Duodenal mucosa (tissue), 2 donors: ENCODE measurements around the gene RRP1B.

Source experiments
- H3K27ac ChIP-seq: one replicate; pipeline ENCODE4 v1.7.0; 2013; ENCODE audit warnings: low read depth, low read length
- H3K27me3 ChIP-seq, 2 donors: one replicate each; pipeline ENCODE4 v1.7.0; 2013; ENCODE audit warnings: low read length in 2 of 2, control low read depth in 1 of 2; ENCODE audit not compliant: insufficient read depth in 2 of 2, control insufficient read depth in 1 of 2
- H3K36me3 ChIP-seq, 2 donors: one replicate each; pipeline ENCODE4 v1.7.0; 2013; ENCODE audit warnings: low read length in 2 of 2, control low read depth in 1 of 2; ENCODE audit not compliant: insufficient read depth in 2 of 2, control insufficient read depth in 1 of 2
- H3K4me1 ChIP-seq, 2 donors: one replicate each; pipeline ENCODE4 v1.7.0; 2013; ENCODE audit warnings: low read length in 2 of 2, control low read depth in 1 of 2; ENCODE audit not compliant: insufficient read depth in 2 of 2, control insufficient read depth in 1 of 2
- H3K4me3 ChIP-seq, 2 donors: one replicate each; pipeline ENCODE4 v1.7.0; 2013; ENCODE audit warnings: low read length in 2 of 2, low read depth in 1 of 2
- H3K9ac ChIP-seq, 2 donors: one replicate each; pipeline ENCODE4 v1.7.0; 2013; ENCODE audit warnings: low read length in 2 of 2, low read depth in 1 of 2
- H3K9me3 ChIP-seq, 2 donors: one replicate each; pipeline ENCODE4 v1.7.0; 2013; ENCODE audit warnings: low read length in 2 of 2, control low read depth in 1 of 2; ENCODE audit not compliant: control insufficient read depth in 1 of 2

RRP1B gene

GRCh38 chr21:43653626-43654025, 5.7 kb upstream of the RRP1B start:
- Histone ChIP-seq H3K9me3 (no peaks in the 10 kb centered on the region), H3K9ac (no peak overlapping the region), H3K27ac (no peak overlapping the region), H3K27me3 (no peaks in the 10 kb centered on the region), H3K4me3 (no peak overlapping the region), H3K36me3 (no peaks in the 10 kb centered on the region), H3K4me1 (no peaks in the 10 kb centered on the region)

- Histone ChIP-seq H3K4me1 (peaks cover 0 to 5% of the 10 kb centered on the region in 2 donors), H3K27ac (no peak overlapping the region), H3K9me3 (no peaks in the 10 kb centered on the region), H3K9ac (no peak overlapping the region), H3K36me3 (no peaks in the 10 kb centered on the region), H3K4me3 (no peak overlapping the region), H3K27me3 (no peaks in the 10 kb centered on the region)
These were observed 4.4 kb upstream of the RRP1B start for GRCh38 chr21:43654806-43655489.

- no peak overlapping the region for H3K27ac ChIP-seq
- H3K36me3 ChIP-seq = peaks cover 0 to 10% of the 10 kb centered on the region in 2 donors
- H3K27me3 ChIP-seq = no peaks in the 10 kb centered on the region
- H3K4me3 ChIP-seq = no peak overlapping the region
- H3K4me1 ChIP-seq = peaks cover 12 to 21% of the 10 kb centered on the region in 2 donors
- H3K9ac ChIP-seq = no peak overlapping the region
- no peaks in the 10 kb centered on the region for H3K9me3 ChIP-seq
These were observed 1.8 kb upstream of the RRP1B start for GRCh38 chr21:43657355-43658087.

- H3K9ac ChIP-seq = no peak overlapping the region
- no peak overlapping the region for H3K27ac ChIP-seq
- H3K4me1 ChIP-seq = peaks cover 12 to 21% of the 10 kb centered on the region in 2 donors
- H3K27me3 ChIP-seq = no peaks in the 10 kb centered on the region
- no peaks in the 10 kb centered on the region for H3K9me3 ChIP-seq
- peaks cover 0 to 12% of the 10 kb centered on the region in 2 donors for H3K36me3 ChIP-seq
- H3K4me3 ChIP-seq = no peak overlapping the region
These were observed 1.1 kb upstream of the RRP1B start for GRCh38 chr21:43658088-43658741.

- no peaks in the 10 kb centered on the region for H3K9me3 ChIP-seq
- H3K36me3 ChIP-seq = peaks cover 0 to 12% of the 10 kb centered on the region in 2 donors
- H3K9ac ChIP-seq = no peak overlapping the region
- H3K4me3 ChIP-seq = peak overlapping the region; percentile 89 to 98
- H3K27me3 ChIP-seq = no peaks in the 10 kb centered on the region
- H3K4me1 ChIP-seq = peaks cover 12 to 21% of the 10 kb centered on the region in 2 donors
- H3K27ac ChIP-seq = peak overlapping the region; percentile 63
These were observed 608 bp upstream of the RRP1B start for GRCh38 chr21:43658769-43659135.

- peaks cover 12 to 21% of the 10 kb centered on the region in 2 donors for H3K4me1 ChIP-seq
These were observed 2.9 kb downstream of the RRP1B start for GRCh38 chr21:43662286-43662685.

GRCh38 chr21:43663033-43663432, 3.7 kb downstream of the RRP1B start:
- peaks cover 12 to 21% of the 10 kb centered on the region in 2 donors for H3K4me1 ChIP-seq
- no peak overlapping the region for H3K4me3 ChIP-seq
- H3K36me3 ChIP-seq = peaks cover 0 to 25% of the 10 kb centered on the region in 2 donors
- H3K9me3 ChIP-seq = no peaks in the 10 kb centered on the region
- no peaks in the 10 kb centered on the region for H3K27me3 ChIP-seq
- H3K9ac ChIP-seq = no peak overlapping the region
- H3K27ac ChIP-seq = no peak overlapping the region

More at GRCh38 chr21:43662286-43662685, 2.9 kb downstream of the RRP1B start:
- Histone ChIP-seq H3K27ac (no peak overlapping the region), H3K4me3 (no peak overlapping the region), H3K9me3 (no peaks in the 10 kb centered on the region), H3K9ac (no peak overlapping the region), H3K27me3 (no peaks in the 10 kb centered on the region), H3K36me3 (peaks cover 0 to 25% of the 10 kb centered on the region in 2 donors)

GRCh38 chr21:43664358-43664757, 5.0 kb downstream of the RRP1B start:
- Histone ChIP-seq H3K36me3 (peaks cover 0 to 25% of the 10 kb centered on the region in 2 donors), H3K27ac (no peak overlapping the region)

GRCh38 chr21:43665879-43666278, 6.5 kb downstream of the RRP1B start:
- Histone ChIP-seq H3K36me3 (peaks cover 0 to 33% of the 10 kb centered on the region in 2 donors), H3K27ac (no peak overlapping the region), H3K9me3 (no peaks in the 10 kb centered on the region), H3K27me3 (no peaks in the 10 kb centered on the region), H3K4me1 (peaks cover 7 to 9% of the 10 kb centered on the region in 2 donors), H3K9ac (no peak overlapping the region), H3K4me3 (no peak overlapping the region)

More at GRCh38 chr21:43664358-43664757, 5.0 kb downstream of the RRP1B start:
- H3K4me3 ChIP-seq = no peak overlapping the region
- H3K9me3 ChIP-seq = no peaks in the 10 kb centered on the region
- H3K27me3 ChIP-seq = no peaks in the 10 kb centered on the region
- H3K4me1 ChIP-seq = peaks cover 12 to 17% of the 10 kb centered on the region in 2 donors
- no peak overlapping the region for H3K9ac ChIP-seq
